ENCODE results near the gene OSMR. TPM values are rescaled to one million over a fixed set of nuclear protein-coding genes. Genes with fewer than 3 reads are reported as not detected.

The OSMR gene
- total and polyA plus RNA-seq, 12 donors, result 3.9 to 33.4 (median 8.3) TPM

- intact Hi-C loops (cut with DNase I), result no loop called here
- DNase-seq, result no peak
- TF ChIP-seq, protein P1, sequence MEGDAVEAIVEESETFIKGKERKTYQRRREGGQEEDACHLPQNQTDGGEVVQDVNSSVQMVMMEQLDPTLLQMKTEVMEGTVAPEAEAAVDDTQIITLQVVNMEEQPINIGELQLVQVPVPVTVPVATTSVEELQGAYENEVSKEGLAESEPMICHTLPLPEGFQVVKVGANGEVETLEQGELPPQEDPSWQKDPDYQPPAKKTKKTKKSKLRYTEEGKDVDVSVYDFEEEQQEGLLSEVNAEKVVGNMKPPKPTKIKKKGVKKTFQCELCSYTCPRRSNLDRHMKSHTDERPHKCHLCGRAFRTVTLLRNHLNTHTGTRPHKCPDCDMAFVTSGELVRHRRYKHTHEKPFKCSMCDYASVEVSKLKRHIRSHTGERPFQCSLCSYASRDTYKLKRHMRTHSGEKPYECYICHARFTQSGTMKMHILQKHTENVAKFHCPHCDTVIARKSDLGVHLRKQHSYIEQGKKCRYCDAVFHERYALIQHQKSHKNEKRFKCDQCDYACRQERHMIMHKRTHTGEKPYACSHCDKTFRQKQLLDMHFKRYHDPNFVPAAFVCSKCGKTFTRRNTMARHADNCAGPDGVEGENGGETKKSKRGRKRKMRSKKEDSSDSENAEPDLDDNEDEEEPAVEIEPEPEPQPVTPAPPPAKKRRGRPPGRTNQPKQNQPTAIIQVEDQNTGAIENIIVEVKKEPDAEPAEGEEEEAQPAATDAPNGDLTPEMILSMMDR (IDR thresholded peaks at IDR 0.05), result no peak
- Histone ChIP-seq H3K4me3 (no peak overlapping the region), H3K27ac (no peak overlapping the region), H3K4me1 (no peaks in the 10 kb centered on the region), H3K36me3 (peaks cover 0 to 96% (median 24%) of the 10 kb centered on the region in 9 donors), H3K9me3 (no peaks in the 10 kb centered on the region), H3K27me3 (no peaks in the 10 kb centered on the region)
- ATAC-seq, result no peak
- 100% methylated on average over 1 of the region's 1 CpG for WGBS, 2 donors
Observed at GRCh38 chr5:38935437-38935836, 89.6 kb downstream of the OSMR start.

- H3K4me3 ChIP-seq, result no peak overlapping the region
- DNase-seq (no peak), ATAC-seq (no peak)
- intact Hi-C loops (cut with DNase I), result no loop called here
- 97 to 98% methylated on average over 6 of the region's 6 CpGs for WGBS, 2 donors
- H3K4me1 ChIP-seq, result no peaks in the 10 kb centered on the region
- no peaks in the 10 kb centered on the region for H3K27me3 ChIP-seq
- no peak overlapping the region for H3K27ac ChIP-seq
- peaks cover 0 to 100% (median 25%) of the 10 kb centered on the region in 9 donors for H3K36me3 ChIP-seq
- TF ChIP-seq, protein P1 (IDR thresholded peaks at IDR 0.05), result no peak
- no peaks in the 10 kb centered on the region for H3K9me3 ChIP-seq
Observed at GRCh38 chr5:38936269-38936668, 90.5 kb downstream of the OSMR start.

DNA sequence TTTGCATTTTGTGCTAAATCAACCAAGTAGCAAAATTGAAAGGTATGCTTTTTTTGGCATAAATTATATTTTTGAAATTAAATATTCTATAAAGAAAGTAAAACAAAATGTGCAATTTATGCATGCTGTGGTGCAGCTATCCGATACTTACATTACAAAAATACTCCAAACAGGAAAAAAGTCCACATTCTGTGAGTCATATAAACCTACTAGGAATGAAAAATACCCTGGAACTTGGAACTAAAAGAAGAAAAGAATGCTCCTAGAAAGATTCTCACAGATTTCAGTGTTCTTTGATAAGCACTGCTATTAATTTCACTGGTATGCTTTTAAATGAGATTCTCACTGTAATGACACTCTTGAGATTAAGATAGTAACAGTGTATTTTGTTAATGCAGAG lies 92.6 kb downstream of the OSMR start:
- H3K4me3 ChIP-seq, result no peak overlapping the region
- H3K27me3 ChIP-seq, result no peaks in the 10 kb centered on the region
- WGBS, 2 donors, result 86 to 91% methylated on average over 1 of the region's 1 CpG
- DNase-seq, result no peak
- no peaks in the 10 kb centered on the region for H3K4me1 ChIP-seq
- no peaks in the 10 kb centered on the region for H3K9me3 ChIP-seq
- no peak overlapping the region for H3K27ac ChIP-seq
- peaks cover 0 to 100% (median 35%) of the 10 kb centered on the region in 9 donors for H3K36me3 ChIP-seq
- TF ChIP-seq, protein P1 (IDR thresholded peaks at IDR 0.05), result no peak
- ATAC-seq, result no peak
- intact Hi-C loops (cut with DNase I), result no loop called here

DNA sequence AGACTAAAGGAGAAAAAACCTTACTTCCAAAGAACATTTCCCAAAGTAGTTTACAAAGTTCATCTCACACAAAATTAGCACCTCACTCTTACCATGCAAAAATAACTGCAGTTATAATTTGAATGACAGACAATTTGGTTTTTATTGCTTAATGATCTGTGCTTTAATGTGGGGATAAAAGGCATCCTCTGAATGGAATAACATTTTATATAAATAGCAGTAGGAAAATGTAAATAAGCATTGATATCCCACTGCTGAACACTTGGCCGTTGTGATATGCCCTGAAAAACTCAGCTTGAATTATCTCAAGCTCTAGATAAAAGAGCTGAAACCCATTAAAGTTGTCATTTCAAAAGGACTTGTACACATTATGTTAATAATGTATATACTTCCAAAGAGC lies 93.2 kb downstream of the OSMR start:
- intact Hi-C loops (cut with DNase I), result no loop called here

More for the DNA sequence above, 93.2 kb downstream of the OSMR start:
- Histone ChIP-seq H3K4me3 (no peak overlapping the region), H3K27ac (no peak overlapping the region), H3K9me3 (no peaks in the 10 kb centered on the region), H3K36me3 (peaks cover 0 to 100% (median 40%) of the 10 kb centered on the region in 9 donors), H3K4me1 (no peaks in the 10 kb centered on the region), H3K27me3 (no peaks in the 10 kb centered on the region)
- DNase-seq, result no peak
- TF ChIP-seq, protein P1 (IDR thresholded peaks at IDR 0.05), result no peak
- no peak for ATAC-seq
- WGBS, 2 donors, result 49 to 59% methylated on average over 1 of the region's 1 CpG

All from heart right ventricle (tissue), 16 donors.